MM.1S (cell line): ENCODE results near the gene TTC22.
A peak's percentile ranks its signal among the peaks of the same experiment; 100 is the strongest.

ENCODE experiments used
- DNase-seq: peaks from one replicate; pipeline ENCODE4 v3.0.0-alpha.2; 2015
- H2AFZ ChIP-seq: fragments of 300-600 bp; sonication (generic); 2 replicates; pipeline ENCODE4 v1.6.0; 2016; ENCODE audit warnings: antibody characterized with exemption, low read length
- H3F3A ChIP-seq: fragments of 300-600 bp; sonication (generic); 2 replicates; pipeline ENCODE4 v1.6.1; 2016; ENCODE audit warnings: mild to moderate bottlenecking, antibody characterized with exemption, low read length, moderate library complexity, mixed read lengths; ENCODE audit not compliant: insufficient read depth
- H3K27ac ChIP-seq: fragments of 300-600 bp; sonication (generic); 2 replicates; pipeline ENCODE4 v1.5.1; 2016; ENCODE audit warnings: mild to moderate bottlenecking, low read length
- H3K27me3 ChIP-seq: fragments of 300-600 bp; sonication (generic); replicated peaks from 2 replicates; pipeline ENCODE4 v1.6.0; 2016; ENCODE audit warnings: low read length; ENCODE audit not compliant: insufficient read depth
- H3K36me3 ChIP-seq: fragments of 300-600 bp; sonication (generic); replicated peaks from 2 replicates; pipeline ENCODE4 v1.6.1; 2016; ENCODE audit warnings: mild to moderate bottlenecking, low read length, mixed read lengths; ENCODE audit not compliant: insufficient read depth
- H3K4me1 ChIP-seq: fragments of 300-600 bp; sonication (generic); 2 replicates; pipeline ENCODE4 v1.6.1; 2016; ENCODE audit warnings: low read length, mixed read lengths
- H3K4me2 ChIP-seq: fragments of 300-600 bp; sonication (generic); 2 replicates; pipeline ENCODE4 v1.6.0; 2016; ENCODE audit warnings: low read depth, low read length
- H3K4me3 ChIP-seq: fragments of 300-600 bp; sonication (generic); 2 replicates; pipeline ENCODE4 v1.5.1; 2016; ENCODE audit warnings: low read length, mixed read lengths
- H3K79me2 ChIP-seq: fragments of 300-600 bp; sonication (generic); 2 replicates; pipeline ENCODE4 v1.6.1; 2016; ENCODE audit warnings: mixed run types, low read length, mixed read lengths
- H3K9ac ChIP-seq: fragments of 300-600 bp; sonication (generic); 2 replicates; pipeline ENCODE4 v1.6.1; 2016; ENCODE audit warnings: low read length, mixed read lengths
- H3K9me2 ChIP-seq: fragments of 300-600 bp; sonication (generic); replicated peaks from 2 replicates; pipeline ENCODE4 v1.6.1; 2016; ENCODE audit warnings: mild to moderate bottlenecking, low read length, mixed read lengths; ENCODE audit not compliant: insufficient read depth
- H3K9me3 ChIP-seq: fragments of 300-600 bp; sonication (generic); replicated peaks from 2 replicates; pipeline ENCODE4 v1.6.1; 2016; ENCODE audit warnings: mild to moderate bottlenecking, low read length, mixed read lengths; ENCODE audit not compliant: insufficient read depth
- H4K20me1 ChIP-seq: fragments of 300-600 bp; sonication (generic); 2 replicates; pipeline ENCODE4 v1.6.1; 2016; ENCODE audit warnings: mild to moderate bottlenecking, low read length, moderate library complexity, mixed read lengths; ENCODE audit not compliant: insufficient read depth
- EZH2 ChIP-seq: fragments of 300-600 bp; sonication (generic); optimal IDR thresholded peaks from 2 replicates; pipeline ENCODE3; 2017; ENCODE audit warnings: low read depth, mild to moderate bottlenecking, antibody characterized with exemption, low read length, mixed read lengths
- EZH2phosphoT487 ChIP-seq: fragments of 300-600 bp; sonication (generic); IDR thresholded peaks from 2 replicates; pipeline ENCODE4 v1.6.1; 2018; ENCODE audit warnings: antibody characterized with exemption, low read length
- TF ChIP-seq, protein P1 (sequence below): fragments of 300-600 bp; sonication (generic); IDR thresholded peaks from 2 replicates; pipeline ENCODE4 v1.5.1; 2016; ENCODE audit warnings: antibody characterized with exemption, low read length, mixed read lengths

Gene TTC22

GRCh38 chr1:54763816-54764132 is 37.3 kb downstream of the TTC22 start:
- no peak overlapping the region for H3K27ac ChIP-seq
- H4K20me1 ChIP-seq: no peaks in the 10 kb centered on the region
- H3K4me1 ChIP-seq: no peaks in the 10 kb centered on the region
- H3K4me2 ChIP-seq: peak overlapping the region; percentile 89
- no peaks in the 10 kb centered on the region for H3K36me3 ChIP-seq
- peak overlapping the region; percentile 84 for H3K9ac ChIP-seq
- TF ChIP-seq EZH2 (no peak), EZH2phosphoT487 (no peak)
- TF ChIP-seq, protein P1, sequence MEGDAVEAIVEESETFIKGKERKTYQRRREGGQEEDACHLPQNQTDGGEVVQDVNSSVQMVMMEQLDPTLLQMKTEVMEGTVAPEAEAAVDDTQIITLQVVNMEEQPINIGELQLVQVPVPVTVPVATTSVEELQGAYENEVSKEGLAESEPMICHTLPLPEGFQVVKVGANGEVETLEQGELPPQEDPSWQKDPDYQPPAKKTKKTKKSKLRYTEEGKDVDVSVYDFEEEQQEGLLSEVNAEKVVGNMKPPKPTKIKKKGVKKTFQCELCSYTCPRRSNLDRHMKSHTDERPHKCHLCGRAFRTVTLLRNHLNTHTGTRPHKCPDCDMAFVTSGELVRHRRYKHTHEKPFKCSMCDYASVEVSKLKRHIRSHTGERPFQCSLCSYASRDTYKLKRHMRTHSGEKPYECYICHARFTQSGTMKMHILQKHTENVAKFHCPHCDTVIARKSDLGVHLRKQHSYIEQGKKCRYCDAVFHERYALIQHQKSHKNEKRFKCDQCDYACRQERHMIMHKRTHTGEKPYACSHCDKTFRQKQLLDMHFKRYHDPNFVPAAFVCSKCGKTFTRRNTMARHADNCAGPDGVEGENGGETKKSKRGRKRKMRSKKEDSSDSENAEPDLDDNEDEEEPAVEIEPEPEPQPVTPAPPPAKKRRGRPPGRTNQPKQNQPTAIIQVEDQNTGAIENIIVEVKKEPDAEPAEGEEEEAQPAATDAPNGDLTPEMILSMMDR: no peak
- DNase-seq: peak; percentile 7
- no peaks in the 10 kb centered on the region for H3F3A ChIP-seq
- H3K9me2 ChIP-seq: no peaks in the 10 kb centered on the region
- no peaks in the 10 kb centered on the region for H3K27me3 ChIP-seq
- H2AFZ ChIP-seq: peak overlapping the region; percentile 94
- peaks cover 11% of the 10 kb centered on the region for H3K79me2 ChIP-seq
- H3K4me3 ChIP-seq: peak overlapping the region; percentile 96
- no peaks in the 10 kb centered on the region for H3K9me3 ChIP-seq

DNA sequence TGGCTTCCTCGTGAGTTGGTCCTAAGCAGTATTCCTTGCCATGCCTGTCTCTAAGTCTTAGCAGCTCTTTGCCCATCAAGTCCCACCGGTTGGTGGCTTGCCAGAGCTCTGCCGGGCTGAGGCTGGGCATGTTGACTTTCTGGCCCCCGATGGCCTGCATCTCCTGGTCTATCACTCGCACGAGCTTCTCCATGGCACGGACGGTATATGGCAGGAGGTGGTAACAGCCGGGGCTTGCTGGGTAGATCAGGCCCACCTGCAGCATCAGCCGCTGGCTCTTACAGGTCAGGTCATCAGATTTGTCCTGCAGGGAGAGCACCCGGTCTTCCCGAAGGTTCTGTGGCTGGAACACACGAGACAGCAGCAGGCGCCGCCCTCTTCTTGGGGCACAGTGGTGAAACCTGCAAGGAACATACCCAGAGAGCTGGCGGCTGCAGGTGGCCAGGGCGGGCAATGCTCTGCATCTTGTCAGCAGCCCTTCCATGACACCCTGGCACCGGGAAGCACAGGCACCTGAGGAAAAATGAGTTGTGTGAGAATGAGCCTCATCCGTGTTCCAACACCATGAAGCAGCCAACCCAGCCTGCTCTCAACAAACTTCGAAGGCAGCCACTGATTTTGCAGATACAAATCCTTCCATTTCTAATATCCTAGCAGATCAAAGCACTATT is 42.3 kb downstream of the TTC22 start:
- Histone ChIP-seq H3K4me3 (no peak overlapping the region), H3K9ac (no peak overlapping the region), H3K4me1 (no peaks in the 10 kb centered on the region), H2AFZ (no peak overlapping the region), H3F3A (no peaks in the 10 kb centered on the region), H3K79me2 (peaks cover 8% of the 10 kb centered on the region), H3K27ac (no peak overlapping the region), H4K20me1 (no peaks in the 10 kb centered on the region), H3K4me2 (no peak overlapping the region), H3K36me3 (no peaks in the 10 kb centered on the region), H3K9me2 (no peaks in the 10 kb centered on the region), H3K27me3 (no peaks in the 10 kb centered on the region), H3K9me3 (no peaks in the 10 kb centered on the region)
- TF ChIP-seq EZH2phosphoT487 (no peak), EZH2 (no peak)
- TF ChIP-seq, protein P1: no peak
- no peak for DNase-seq

GRCh38 chr1:54757833-54758232 is 43.3 kb downstream of the TTC22 start:
- no peaks in the 10 kb centered on the region for H3K27me3 ChIP-seq
- no peaks in the 10 kb centered on the region for H3K79me2 ChIP-seq
- H2AFZ ChIP-seq: no peak overlapping the region
- no peaks in the 10 kb centered on the region for H3K36me3 ChIP-seq
- H3K9ac ChIP-seq: no peak overlapping the region
- DNase-seq: no peak
- H3K27ac ChIP-seq: no peak overlapping the region
- no peaks in the 10 kb centered on the region for H4K20me1 ChIP-seq
- H3F3A ChIP-seq: no peaks in the 10 kb centered on the region
- no peaks in the 10 kb centered on the region for H3K9me3 ChIP-seq
- no peak for TF ChIP-seq EZH2phosphoT487
- TF ChIP-seq, protein P1: no peak
- TF ChIP-seq EZH2: no peak
- no peaks in the 10 kb centered on the region for H3K4me1 ChIP-seq
- no peak overlapping the region for H3K4me2 ChIP-seq
- H3K9me2 ChIP-seq: no peaks in the 10 kb centered on the region
- H3K4me3 ChIP-seq: no peak overlapping the region
